Astrocyte of the hippocampus (primary cell): ENCODE data around the gene MANBA.
"Not testable (repeated sequence)": the region's sequence is repeated elsewhere in the genome, so short reads cannot be mapped to it uniquely, and the experiment has no call there.

Experiments
- DNase-seq: peaks from one replicate; pipeline ENCODE4 v3.0.0; 2011; ENCODE audit warnings: low read depth, low spot score

Gene MANBA

GRCh38 chr4:102722740-102723139, 38.0 kb downstream of the MANBA start:
- no peak for DNase-seq

DNA sequence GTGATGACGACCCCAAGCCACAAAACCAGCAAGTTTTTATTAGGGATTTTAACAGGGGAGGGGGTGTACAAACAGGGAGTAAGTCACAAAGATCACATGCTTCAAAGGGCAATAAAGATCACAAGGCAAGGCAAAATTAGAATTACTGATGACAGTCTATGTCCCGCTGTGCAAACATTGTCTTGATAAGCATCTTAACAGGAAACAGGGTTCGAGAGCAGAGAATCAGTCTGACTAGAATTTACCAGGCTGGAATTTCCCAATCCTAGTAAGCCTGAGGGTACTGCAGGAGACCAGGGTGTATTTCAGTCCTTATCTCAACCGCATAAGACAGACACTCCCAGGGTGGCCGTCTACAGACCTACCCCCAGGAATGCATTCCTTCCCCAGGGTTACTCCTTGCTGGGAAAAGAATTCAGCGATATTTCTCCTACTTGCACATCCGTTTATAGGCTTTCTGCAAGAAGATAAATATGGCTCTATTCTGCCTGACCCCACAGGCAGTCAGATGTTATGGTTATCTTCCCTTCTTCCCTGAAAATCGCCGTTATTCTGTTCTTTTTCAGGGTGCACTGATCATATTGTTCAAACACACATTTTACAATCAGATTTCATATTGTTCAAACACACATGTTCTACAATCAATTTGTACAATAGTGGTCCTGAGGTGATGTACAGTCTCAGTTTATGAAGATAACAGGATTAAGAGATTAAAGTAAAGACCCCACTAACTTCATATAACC, 41.8 kb downstream of the MANBA start:
- DNase-seq = not testable (repeated sequence)

DNA sequence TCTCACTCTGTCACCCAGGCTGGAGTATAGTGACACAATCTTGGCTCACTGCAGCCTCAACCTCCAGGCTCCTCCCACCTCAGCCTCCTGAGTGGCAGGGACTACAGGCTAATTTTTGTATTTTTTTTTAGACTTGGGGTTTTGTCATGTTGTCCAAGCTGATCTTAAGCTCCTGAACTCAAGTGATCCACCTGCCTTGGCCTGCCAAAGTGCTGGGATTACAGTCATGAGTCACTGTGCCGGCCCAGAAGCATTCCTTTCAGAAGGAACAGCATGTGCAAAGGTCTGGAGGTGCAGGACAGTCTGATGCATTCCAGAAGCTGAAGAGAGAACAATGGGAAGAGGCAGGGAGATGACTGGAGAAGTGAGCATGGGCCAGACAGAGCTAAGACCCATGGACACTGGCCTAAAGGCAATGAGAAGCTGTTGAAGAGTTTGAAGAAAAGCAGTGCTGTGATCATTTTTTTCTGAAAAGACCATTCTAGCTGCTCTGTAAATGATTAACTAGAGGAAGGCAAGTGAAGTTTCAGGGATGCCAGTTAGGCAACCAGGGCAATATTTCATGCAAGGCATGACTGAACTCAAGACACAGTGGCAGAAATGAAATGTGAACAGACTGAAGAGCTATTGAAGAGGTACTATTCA, 43.2 kb downstream of the MANBA start:
- DNase-seq = no peak

GRCh38 chr4:102715057-102715456, 45.7 kb downstream of the MANBA start:
- DNase-seq = no peak

- DNase-seq = not testable (repeated sequence)
Measured at GRCh38 chr4:102713774-102714173, 47.0 kb downstream of the MANBA start.

- DNase-seq = peak; percentile 62
Measured at GRCh38 chr4:102713096-102713495, 47.7 kb downstream of the MANBA start.

GRCh38 chr4:102710986-102711385, 49.8 kb downstream of the MANBA start:
- DNase-seq = no peak

- not testable (repeated sequence) for DNase-seq
Measured at GRCh38 chr4:102709060-102709459, 51.7 kb downstream of the MANBA start.

GRCh38 chr4:102707150-102707549, 53.6 kb downstream of the MANBA start:
- no peak for DNase-seq

GRCh38 chr4:102705391-102705935, 55.3 kb downstream of the MANBA start:
- DNase-seq = no peak

DNA sequence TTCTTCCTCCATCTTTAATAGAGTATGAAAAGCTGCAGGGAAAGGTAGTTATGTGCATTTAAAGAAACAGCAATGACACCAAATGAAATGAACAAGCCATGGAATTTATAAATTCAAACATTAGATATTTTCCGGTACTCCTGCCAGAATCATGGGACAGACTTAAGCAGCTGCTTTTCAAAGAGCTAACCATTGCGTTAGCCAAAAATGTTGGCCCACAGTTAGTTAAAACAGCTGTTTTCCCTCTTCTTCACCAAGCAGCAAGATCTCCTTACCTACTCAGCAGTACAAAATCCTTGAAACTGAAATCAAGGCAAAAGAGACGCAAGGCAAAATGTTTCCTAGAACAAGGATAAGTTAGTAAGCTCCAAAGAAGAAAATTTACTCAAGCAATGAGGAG, 64.0 kb downstream of the MANBA start:
- no peak for DNase-seq

GRCh38 chr4:102694791-102695190, 66.0 kb downstream of the MANBA start:
- DNase-seq = peak; percentile 34

DNA sequence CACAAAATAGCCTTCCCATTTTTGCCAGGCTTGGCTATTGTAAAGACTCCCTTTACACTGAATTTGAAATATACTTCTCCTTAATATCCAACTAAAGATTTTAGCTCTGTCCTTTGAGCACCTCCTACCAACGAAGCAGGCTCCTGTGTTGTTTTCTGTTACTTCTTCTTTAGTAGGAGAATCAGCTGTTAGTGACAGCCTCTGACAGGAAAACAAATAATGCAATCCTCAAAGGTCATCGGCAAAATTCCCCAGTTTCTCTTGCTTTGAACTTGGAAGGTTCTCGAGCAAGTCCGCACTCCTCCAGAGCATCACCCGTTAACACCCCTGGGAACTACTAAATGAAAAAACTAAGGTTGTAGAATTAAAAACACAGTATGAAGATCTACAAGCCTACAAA, 66.9 kb downstream of the MANBA start:
- DNase-seq = no peak

DNA sequence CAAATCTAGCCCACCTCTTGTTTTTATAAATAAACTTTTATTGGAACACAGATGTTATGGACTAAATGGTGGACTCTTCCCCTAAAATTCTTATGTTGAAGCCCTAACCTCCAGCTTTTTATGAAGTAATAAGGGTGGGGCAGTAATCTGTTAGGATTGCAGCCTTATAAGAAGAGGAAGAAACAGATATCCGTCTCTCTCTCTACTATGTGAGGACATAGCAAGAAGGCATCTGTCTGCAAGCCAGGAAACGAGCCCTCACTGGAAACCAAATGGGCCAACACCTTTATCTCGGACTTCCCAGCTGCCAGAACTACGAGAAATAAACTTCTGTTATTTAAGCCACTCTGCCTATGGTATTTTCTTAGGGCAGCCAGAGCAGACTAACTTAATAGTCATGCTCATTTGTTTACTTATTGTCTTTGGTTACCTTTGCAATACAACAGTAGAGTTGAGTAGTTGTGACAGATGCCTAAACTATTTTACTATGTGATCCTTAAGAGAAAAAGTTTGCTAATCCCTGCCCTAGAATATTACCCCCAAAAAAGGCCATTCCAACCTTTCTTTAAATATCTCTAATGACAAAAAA, 67.4 kb downstream of the MANBA start:
- no peak for DNase-seq

DNA sequence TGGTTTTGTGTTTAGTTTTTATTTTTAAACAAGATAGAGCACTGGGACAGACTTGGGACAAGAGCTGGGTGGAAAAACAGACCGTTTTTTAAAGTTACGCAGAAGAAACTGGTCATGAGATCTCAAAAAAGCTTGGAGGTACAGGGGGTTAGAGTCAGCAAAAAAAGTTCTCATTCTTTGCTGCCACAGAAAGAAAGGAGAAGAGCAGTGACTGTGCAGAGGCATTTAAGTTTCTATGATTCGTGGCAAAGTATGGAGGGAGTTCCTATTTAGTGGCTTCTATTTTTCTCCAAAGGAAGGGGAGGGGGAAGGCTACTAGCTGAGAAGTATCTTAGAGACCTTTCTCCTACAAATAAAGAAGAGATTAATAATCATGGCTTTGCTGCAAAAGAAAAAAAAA, 68.3 kb downstream of the MANBA start:
- no peak for DNase-seq

DNA sequence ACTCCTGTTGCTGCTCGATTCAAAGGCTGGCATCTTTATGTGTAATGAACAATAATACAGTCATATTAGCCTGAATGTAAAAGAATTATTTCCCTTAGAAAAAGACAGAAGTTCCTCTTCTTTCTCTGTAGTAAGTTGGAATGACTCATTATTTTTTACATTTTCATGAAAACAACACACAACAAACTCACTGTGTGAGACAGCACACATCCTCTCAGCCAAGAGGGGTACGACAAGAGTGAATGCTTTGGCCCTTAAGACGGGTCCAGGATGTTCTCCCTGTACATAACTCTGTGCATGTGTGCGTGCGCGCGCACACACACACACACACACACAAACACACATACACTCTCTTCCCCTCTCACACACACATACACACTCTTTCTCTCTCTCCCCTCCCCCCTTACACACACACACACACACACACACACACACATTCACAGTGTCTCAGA, 72.8 kb downstream of the MANBA start:
- DNase-seq = peak; percentile 34

- DNase-seq = peak; percentile 68
Measured at GRCh38 chr4:102687373-102687981, 73.3 kb downstream of the MANBA start.

GRCh38 chr4:102685768-102686167, 75.0 kb downstream of the MANBA start:
- DNase-seq = no peak

GRCh38 chr4:102684610-102685052, 76.1 kb downstream of the MANBA start:
- DNase-seq = no peak

DNA sequence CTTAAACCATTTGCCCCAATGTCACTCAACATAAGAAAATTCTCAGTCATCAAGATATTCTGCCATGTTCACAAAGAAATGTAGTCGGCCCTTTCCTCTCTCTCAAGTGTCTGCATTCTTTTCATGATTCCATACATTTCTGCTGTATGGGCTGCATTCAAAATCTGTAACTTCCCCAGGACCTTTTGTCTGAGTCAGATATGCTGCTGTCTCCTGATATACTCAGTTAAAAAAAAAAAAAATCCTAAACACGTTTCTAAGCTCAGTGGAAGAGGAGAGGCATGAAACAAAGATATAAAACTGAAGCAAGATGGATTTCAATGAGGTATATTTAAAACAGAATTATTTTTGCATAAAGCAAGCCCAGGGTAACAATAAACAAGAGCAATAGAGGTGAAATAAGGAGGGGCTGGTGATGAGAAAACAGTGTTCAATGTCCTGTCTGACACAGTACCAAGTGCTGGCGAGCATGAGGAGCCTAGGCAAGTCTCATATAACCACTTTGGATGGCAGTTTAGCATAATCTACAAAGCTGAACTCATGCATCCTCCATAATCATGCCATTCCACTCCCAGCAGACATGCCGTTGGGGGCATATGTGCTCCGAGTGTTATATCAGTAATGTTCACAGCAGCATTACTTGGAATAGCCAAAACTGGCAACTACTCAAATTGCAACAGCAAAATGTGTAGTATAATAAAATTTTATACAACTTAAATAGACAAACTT, 76.7 kb downstream of the MANBA start:
- no peak for DNase-seq

GRCh38 chr4:102678695-102679335, 82.0 kb downstream of the MANBA start:
- no peak for DNase-seq
